Measurements from ENCODE around the gene ILDR1.
"Not testable (repeated sequence)": the region's sequence is repeated elsewhere in the genome, so short reads cannot be mapped to it uniquely, and the experiment has no call there.

ILDR1 gene

DNA sequence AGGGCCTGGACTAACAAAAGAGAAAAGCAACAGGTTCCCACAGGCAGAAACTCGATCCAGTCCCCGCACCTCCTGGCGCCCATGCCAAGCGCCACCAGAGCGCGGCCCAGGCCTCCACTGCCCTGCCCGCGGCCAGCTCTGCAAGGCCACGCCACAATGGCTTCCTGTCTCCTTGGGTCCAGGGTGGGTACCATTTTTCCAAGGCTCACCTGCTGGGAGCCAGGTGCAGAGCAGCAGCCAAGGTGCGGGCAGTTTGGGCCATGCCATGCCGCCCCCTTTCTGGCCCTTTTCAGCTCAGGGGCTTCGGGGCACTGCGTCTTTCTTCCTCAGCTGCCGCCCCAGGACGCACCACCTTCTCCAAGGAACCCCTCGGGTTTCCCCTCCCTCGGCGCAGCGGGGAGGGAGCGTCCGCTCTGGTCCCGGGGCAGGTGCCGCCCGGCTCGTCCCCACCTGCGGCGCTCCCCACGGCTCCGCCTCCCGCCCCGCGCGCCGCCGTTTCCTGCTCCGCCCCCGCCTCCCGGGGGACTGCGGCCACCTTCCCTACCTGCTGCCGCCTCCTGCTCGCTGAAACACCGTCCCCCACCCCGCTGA is at the start of gene ILDR1:
ILDR1 (minus strand) TSS at position 437 of the 591 bp plus-strand sequence; CDS start at position 267, 170 bp downstream.
- DNase-seq: no peak

DNA sequence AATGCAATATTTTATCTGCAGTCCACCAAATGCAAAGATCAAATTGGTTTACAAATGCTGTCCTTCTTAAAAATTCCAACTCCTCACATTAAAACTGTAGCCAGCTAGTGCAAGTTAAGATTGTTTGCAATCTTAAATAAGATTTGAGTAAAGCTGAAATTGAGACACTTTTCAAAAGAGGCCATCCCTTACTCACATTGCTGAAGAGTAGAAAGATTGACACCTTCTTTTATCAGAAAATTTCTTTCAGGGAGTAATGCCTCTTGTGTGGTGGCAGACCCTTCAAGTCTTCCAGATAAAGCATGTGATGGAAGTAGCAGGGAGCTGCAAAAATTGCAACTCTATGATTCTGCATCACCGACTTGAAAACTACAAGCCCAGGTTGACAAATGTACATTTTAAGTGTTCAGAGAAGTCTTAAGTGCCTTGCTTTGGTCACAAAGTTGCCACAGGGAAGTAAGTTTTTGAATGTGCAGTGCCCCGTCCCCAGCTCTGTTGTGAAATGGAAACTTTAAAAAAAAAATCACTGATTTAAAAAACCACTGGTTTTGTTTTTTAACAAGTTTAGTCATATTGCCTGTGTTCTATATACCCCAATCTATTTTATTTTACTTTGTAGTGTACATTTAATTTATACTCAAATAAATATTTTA is 45.7 kb upstream of the ILDR1 start:
- DNase-seq: no peak

DNA sequence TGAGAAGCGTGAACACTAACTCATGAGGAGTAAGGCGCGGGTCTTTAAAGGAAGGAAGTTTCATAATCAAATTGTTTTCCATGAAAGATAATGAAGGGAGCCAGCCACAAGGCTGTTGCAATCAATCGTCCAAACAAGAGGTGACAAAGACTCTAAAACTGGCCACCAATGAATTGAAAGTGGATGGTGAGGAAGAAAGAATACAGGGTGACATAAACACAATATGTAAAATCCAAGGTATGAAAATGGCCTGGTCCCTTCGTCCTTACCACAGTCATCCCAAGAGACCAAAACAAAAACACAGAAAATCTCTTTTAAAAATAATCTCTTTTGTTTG is 45.1 kb upstream of the ILDR1 start:
- no peak for DNase-seq

DNA sequence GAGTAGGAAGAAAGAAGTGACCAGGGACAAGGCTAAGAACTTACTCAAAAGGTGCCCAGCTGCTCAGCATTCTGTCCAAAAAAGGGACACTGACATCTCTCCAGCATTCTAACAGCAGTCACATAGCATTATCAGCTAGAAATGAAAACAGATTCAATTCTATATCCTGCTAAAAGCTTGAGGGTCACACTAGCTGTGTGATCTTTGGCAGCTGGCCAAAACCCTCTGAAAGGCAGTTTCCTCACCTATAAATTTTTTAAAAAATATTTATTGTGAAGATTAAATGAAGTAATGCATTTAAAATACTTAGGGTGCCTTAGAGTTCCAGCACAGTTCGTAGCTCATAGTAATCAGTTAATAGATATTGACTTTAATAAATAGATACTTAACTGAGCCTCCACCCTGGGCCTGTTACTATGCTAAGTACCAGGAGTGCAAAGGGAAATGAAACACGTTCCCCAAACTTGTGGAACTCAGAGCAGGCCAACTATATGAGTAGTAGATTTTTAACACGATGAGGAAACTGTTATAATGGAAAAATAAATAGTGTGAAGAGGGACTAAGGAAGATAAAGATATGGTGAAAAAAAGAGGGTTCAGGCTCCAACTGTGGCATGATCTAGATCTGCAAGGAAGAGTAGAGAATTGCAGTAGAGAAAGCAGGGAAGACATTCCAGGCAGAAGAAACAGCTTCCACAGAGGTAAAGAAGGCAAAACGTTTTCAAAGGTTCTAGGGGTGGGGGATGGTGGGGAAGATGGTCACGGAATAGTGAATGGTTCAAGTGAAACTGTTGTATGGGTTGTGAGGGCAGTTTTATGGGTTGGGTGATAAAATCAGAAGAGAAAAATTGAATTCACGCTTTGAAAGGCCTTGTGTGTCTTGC is 44.5 kb upstream of the ILDR1 start:
- no peak for DNase-seq

DNA sequence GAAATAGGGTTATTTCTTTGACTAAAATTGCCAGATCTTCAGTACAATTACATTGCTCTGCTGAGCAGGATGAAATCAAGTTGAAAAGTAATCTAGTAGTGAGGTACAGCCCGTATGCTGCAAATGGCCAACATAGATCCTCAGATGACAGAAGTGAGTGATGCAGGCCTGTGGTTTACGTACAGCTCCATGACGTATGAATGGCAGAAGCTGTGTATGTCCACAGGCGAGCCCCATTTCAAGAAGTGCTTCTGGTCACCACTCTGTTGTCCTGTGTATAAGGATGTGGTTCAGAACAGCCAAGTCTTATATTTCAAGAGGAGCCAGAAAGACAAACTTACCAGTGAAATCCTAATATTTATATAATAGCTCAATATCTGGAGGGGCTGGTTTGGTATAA is 42.3 kb upstream of the ILDR1 start:
- DNase-seq: no peak

DNA sequence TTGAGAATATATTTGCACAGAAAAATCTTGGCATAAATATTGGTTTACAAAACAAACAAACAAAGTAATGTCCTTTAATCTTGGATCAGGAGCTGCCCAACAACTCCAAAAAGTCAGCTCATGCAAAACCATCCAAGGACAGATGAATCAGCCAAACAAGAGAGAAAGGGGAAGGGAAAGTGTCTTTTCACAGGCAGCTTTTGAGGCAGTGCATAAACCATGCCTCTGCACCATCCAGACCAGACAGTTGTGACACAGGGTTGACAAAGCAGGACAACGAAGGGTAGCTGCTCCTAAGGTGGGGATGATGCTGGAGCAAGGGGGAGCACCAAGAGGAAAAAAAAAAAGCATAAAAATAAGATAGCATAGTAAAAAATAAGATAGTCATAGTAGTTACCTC is 41.9 kb upstream of the ILDR1 start:
- no peak for DNase-seq

DNA sequence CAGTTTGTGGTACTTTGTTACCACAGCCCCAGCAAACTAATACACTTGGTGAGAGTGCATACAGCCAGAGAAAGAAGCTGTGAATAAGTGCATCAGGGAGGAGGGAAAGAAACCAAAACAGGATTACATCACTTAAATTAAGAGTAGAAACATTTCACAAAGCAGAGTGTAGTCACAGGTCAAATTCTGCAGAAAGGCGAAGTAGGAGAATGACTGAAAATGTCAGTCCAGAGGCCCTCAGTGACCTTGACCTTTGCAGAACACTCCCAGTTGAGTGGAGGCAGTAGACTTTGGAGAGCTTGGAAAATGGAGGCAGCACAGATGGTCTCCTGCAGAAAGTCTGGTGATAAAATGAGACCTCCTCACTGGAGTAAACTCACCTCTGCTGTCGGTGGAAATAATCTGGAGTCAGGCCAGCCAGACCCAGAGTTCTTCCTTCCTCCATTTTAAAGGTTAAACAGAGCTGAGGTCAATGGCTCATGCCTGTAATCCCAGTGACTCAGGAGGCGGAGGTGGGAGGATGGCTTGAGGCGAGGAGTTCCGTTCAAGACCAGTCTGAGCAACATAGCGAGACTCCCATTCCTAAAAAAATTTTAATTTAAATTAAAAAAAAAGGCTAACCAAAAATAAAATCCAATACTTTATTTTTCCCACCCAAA is 38.1 kb upstream of the ILDR1 start:
- no peak for DNase-seq

DNA sequence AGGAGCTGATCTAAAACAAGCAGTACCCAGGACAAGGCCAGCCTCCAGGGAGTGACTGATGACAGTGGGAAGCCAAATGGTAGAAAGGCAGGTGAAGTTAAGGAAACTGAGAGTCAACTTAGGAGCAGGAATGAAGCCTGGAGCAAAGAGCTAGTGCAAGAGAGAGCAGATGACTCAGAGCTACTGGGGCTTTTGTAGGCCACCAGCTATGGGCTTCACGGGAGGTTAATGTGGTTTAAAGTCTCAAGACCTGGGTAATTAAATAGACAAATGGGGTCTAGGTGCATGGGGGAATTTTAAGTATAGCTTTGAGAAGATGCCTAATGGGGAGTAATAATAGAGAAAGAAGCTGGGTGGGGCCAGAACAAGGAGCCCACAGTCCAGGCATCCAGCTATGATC is 36.2 kb upstream of the ILDR1 start:
- DNase-seq: no peak

DNA sequence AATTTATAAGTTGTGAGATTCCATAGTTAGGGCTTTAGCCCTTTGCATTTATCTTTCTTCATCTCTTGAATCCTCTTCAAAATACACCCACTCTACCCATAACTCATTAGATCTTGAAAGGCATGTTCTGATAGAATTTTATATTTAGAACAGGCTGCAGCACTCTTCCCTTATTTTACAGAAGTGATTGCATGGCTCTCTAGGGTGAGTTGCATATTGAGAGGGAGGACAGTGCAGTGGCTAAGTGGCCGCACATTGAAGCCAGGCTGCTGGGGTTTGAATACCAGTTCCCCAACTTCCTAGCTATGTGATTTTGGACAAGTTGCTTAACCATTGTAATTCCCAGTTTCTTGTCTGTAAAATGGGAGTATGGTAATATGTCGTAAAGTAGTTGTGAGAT is 35.6 kb upstream of the ILDR1 start:
- no peak for DNase-seq

DNA sequence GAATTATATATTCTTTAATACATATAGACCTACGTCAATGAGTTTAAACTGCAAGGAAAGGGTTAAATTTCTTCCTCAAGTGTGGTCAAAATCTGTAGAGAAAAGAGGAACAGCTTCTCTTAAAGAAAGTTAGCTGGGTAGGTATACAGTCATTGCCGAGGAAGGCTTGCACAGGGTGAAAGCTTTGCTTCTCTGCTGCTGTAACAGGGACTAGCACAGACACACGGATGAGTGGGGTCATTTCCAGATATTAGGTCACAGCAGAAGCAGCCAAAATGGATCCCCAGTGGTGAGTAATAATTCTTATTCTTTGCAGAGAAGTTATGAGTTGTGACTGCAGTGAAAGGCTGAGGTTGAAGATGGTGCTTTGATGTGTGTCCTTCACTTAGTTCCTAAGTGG is 33.2 kb upstream of the ILDR1 start, which contains the start of gene CD86:
CD86 (plus strand) TSS at position 148 of the 400 bp plus-strand sequence; CDS start at position 276, 128 bp downstream.
- no peak for DNase-seq

DNA sequence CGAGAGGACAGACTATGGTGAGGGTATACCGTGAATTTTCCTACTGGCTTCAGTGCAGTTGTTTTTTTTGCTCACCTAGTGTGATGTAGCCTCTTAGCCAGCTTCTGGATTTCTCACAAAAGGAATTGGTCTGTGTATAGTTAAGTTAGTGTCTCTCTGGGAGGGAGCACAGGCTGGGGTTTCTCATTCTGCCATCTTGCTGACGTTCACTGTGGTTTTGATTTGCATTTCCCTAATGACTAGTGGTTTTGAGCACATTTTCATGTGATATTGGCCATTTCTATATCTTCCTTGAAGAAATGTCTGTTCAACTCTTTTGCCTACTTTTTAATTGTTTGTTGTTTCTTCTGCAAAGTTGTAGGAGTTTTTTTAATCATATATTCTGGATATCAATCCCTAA is 30.9 kb upstream of the ILDR1 start:
- DNase-seq: no peak

DNA sequence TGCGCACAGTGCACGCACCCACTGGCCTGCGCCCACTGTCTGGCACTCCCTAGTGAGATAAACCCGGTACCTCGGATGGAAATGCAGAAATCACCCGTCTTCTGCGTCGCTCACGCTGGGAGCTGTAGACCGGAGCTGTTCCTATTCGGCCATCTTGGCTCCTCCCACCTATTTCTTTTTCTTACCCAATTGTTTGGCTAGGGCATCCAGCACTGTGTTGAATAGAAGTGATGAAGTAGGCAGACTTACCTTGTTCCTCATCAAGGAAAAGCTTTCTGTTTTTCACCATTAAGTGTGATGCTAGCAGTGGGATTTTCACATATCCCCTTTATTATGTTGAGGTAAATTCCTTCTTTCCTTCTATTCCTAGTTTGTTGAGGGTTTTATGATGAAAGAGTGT is 25.7 kb upstream of the ILDR1 start:
- not testable (repeated sequence) for DNase-seq

DNA sequence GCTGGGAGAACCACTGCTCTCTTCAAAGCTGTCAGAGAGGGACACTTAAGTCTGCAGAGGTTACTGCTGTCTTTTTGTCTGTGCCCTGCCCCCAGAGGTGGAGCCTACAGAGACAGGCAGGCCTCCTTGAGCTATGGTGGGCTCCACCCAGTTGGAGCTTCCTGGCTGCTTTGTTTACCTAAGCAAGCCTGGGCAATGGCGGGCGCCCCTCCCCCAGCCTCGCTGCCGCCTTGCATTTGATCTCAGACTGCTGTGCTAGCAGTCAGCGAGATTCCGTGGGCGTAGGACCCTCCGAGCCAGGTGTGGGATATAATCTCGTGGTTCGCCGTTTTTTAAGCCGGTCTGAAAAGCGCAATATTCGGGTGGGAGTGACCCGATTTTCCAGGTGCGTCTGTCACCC is 25.2 kb upstream of the ILDR1 start:
- not testable (repeated sequence) for DNase-seq

DNA sequence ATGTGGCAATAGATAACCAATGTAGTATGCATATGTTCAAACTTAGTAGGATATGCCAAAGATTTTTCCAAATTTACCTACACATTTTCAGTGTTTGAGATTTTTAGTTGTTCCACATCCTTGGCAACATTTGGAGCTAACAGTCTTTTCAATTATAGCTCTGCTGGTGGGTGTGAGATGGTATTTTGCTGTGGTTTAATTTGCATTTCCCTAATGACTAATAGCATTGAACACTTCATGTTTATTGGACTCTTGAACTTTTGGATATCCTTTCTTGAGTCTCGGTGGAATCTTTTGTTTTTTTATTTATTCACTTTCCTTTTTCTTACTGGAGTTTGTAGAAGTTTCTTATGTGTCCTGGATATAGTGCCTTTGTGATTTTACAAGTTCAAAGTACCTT is 11.0 kb upstream of the ILDR1 start:
- DNase-seq: no peak

DNA sequence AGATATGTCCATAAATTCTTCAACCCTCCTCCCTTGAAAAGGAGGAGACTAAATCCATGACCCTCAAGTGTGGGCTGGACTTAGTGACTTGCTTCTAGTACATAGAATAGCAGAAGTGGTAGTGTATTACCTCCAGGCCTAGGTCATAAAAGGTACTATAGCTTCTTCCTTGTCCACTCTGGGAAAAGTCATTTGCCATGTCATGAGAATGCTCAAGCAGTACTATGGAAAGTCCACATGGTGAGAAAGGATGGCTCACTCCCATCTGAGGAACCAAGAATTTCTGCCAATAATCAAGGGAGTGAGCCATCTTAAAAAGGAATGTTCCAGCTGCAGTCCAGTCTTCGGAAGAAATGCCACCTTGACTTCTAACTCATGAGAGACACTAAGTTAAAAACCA is 10.5 kb upstream of the ILDR1 start:
- DNase-seq: no peak

DNA sequence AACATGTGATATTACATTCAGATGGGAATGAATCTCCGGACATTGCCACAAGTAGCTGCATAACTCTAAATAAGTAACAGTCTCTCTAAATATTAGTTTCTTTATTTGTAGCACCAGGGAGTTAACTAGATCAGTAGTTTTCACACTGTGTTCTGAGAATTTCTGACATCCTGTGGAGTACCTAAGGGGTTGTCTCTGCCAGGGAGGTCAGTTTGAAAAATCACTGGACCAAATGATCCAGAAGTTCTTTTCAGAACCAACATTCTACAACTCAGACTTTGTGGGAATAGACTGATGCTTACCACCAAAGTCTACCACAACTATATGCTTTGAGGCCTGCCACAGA is 9.0 kb upstream of the ILDR1 start:
- no peak for DNase-seq

DNA sequence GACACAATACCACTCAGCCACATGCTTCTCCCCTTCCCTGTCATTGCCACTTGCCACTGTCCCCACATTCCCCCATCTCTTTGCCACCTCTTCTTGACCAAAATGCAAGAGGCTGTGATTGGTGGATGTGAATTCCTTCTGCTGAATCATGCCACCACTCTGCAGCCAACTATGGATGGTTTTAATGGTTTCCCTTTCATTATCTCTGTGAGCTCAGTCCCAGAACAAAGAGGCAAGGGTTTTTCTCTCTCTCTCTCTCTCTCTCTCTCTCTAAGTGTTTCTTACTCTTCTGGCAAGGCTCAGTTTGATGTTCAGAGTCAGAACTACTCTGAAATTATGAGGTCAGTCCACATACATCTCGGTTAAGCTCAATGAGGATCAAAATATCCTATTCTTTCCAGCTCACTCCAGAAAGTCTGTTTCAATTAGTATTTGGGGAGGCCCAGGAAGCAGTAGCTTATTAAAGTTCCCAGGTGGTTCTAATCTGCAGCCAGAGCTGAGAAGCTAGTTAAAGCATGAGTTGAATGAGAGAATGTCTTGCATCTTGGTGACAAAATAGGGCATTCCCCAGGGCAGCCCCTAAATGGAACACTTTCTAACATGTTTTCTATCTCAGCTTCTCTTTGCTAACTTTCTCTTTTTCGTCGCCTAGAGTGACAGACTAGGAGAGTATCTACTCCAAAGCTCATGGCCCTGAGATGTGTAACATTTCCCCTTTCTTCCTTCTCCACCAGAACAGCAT is 8.5 kb upstream of the ILDR1 start:
- DNase-seq: no peak

DNA sequence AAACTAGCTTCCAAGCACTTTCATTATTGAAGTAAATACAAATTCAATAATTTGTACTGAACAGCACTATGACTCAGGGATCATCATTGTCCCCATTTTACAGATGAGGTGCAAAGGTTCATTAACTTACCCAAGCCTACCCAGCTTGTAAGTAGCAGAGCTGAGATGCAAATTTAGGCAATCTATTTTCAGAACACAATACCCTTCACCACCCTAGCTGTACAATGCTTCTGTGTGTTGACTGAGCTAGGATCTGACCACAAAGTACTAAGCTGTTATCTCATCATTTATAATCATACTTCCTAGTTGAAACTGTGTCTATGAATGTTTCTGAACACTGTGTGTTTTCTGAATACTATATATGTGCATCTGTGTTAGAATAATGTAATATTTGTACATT is 3.2 kb upstream of the ILDR1 start:
- no peak for DNase-seq

DNA sequence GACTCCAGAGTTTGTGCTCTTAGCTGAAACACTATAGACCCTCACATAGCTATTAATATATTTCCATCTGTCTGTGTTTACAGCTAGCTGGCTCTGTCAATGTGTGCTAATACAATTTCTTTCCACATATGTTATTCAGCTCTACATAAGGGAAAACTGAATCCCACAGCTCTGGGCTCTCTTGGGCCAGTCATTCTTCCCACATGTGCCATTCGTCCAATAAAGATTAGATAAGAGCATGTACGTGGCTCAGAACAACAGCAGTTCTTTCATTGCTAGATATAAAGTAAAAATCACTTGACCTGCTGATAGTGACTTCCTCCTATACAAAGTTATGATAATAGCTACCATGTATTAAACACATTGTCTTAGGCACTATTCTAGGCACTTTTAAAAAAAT is 2.8 kb upstream of the ILDR1 start:
- DNase-seq: no peak

DNA sequence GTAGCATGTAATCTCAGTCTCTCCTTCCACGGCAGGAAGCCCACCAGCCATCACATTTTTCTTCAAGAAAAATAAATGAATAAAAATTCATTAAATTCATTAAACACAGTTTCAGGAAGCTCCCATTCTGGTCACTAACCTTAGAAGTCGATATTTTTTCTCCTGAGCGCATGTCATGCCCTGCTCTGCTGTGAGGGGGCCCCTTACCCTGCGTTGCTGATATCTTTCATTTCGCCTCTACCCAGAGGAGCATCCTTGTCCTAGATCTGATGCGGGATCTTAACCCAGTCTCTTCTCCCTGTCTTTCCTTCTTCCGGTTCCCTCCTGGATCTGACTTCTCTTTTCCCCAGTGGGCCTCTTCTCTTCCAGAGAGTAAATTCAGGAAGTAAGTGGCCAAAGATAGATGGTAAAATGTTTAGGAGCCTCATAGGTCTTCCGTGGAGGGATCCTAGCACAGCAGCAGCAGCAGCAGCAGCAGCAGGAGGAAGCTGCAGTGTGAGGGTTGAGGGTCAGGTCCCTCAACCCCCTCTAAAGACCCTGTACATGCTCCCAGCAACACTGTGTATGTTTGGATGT is 1.4 kb upstream of the ILDR1 start:
- no peak for DNase-seq

DNA sequence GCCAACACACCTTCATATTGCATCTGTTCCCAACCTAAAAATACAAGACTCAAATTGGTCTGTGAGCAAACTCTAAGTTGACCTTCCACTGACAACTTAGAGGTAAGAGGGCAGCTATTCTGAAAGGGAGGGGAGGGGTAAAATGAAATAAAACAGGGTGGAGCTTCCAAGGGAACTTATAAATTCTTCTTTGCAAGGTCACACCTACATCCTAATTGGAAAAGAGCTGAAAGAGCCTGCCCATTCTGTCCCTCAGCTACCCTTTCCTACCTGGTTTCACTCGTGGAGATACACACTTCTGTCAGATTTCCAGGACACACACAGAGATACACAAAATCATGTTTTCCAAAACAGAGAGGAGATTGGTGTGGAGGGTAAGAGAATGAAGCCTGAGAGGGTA is 1.0 kb downstream of the ILDR1 start:
- DNase-seq: no peak

DNA sequence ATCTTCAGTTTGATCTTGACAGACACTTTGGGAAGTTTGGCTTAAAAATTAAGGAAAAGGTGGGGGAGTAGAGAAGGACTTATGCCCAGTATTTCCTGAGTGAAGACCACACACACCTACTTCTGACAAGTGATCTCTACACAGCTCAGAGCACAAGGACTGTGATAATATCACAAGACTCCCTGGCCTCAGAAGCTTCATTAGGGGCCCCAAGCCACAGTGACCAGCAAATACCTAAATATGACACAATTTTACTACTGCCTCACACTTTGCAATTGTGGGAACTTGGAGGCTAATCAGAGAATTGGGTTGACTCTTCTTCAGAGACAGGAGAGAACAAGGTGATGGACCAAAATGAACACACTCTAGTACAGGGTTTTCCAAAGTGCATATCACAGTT is 2.6 kb downstream of the ILDR1 start:
- no peak for DNase-seq

DNA sequence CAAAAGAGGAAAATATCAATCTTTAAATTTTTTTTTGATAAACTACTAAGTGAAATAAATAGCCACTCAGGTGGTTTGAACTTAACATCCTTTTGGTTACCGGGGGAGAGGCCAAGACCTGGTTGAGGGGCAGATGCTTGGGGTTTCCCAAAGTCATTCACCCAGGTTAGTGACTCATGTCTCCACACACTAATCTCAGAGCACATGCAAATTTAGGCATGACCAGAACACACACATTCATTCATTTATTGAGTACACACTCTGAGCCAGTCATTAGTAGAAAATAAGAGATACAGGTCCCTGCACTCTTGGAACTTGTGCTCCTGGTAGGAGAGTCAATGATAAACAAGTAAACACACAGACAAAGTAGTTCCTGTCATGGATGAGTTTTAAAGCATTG is 7.3 kb downstream of the ILDR1 start:
- DNase-seq: no peak
